ENCODE data around the gene NOC4L. TPM values are rescaled to one million over a fixed set of nuclear protein-coding genes. Genes with fewer than 3 reads are reported as not detected.

The NOC4L gene
- total RNA-seq, 1 donor from 2014 or later: 29.1 TPM

DNA sequence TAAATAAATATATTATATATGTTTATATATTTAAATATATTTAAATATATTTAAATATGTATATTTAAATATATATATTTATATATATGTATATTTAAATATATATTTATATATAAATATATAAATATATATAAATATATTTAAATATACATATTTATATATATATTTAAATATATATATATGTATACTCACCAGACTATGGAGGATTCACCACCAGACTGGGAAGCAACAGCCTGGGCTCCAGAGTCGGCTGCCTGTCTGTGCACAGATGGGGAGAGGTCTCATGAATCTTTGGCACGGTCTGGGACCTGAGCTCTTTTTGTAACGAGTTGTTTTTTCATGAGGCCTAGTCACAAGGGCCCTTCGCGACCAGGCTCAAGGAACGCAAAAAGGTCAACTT, 21.3 kb downstream of the NOC4L start:
- intact Hi-C loops (cut with micrococcal nuclease): no loop called here
- DNase-seq: no peak

DNA sequence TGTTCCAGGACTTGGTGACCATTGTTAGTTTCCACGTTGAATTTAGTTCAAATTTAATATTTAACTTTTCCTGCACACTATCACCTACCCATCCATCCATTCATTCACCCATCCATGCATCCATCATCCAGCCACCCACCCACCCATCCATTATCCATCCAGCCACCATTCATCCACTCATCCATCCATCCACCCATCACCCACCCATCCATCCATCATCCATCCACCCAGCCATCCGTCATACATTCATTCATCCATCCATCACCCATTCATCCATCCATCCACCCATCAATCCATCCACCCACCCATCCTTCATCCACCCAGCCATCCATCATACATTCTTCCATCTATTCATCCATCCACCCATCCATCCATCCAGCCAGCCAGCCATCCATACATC, 21.8 kb downstream of the NOC4L start:
- CTCF ChIA-PET: no interaction called here
- no peaks in the 10 kb centered on the region for H3K36me3 Mint-ChIP-seq (ENCODE audit: low read depth)

More for the DNA sequence above, 21.3 kb downstream of the NOC4L start:
- TF ChIP-seq, protein P1, sequence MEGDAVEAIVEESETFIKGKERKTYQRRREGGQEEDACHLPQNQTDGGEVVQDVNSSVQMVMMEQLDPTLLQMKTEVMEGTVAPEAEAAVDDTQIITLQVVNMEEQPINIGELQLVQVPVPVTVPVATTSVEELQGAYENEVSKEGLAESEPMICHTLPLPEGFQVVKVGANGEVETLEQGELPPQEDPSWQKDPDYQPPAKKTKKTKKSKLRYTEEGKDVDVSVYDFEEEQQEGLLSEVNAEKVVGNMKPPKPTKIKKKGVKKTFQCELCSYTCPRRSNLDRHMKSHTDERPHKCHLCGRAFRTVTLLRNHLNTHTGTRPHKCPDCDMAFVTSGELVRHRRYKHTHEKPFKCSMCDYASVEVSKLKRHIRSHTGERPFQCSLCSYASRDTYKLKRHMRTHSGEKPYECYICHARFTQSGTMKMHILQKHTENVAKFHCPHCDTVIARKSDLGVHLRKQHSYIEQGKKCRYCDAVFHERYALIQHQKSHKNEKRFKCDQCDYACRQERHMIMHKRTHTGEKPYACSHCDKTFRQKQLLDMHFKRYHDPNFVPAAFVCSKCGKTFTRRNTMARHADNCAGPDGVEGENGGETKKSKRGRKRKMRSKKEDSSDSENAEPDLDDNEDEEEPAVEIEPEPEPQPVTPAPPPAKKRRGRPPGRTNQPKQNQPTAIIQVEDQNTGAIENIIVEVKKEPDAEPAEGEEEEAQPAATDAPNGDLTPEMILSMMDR (IDR thresholded peaks at IDR 0.05): no peak
- CTCF ChIA-PET: no interaction called here
- ATAC-seq (ENCODE audit: low read depth): no peak
- Mint-ChIP-seq H3K4me3 (no peak overlapping the region), H3K36me3 (ENCODE audit: low read depth) (no peaks in the 10 kb centered on the region), H3K27ac (no peak overlapping the region), H3K4me1 (no peaks in the 10 kb centered on the region), H3K27me3 (no peaks in the 10 kb centered on the region), H3K9me3 (no peaks in the 10 kb centered on the region)
- POLR2A ChIA-PET: no interaction called here

DNA sequence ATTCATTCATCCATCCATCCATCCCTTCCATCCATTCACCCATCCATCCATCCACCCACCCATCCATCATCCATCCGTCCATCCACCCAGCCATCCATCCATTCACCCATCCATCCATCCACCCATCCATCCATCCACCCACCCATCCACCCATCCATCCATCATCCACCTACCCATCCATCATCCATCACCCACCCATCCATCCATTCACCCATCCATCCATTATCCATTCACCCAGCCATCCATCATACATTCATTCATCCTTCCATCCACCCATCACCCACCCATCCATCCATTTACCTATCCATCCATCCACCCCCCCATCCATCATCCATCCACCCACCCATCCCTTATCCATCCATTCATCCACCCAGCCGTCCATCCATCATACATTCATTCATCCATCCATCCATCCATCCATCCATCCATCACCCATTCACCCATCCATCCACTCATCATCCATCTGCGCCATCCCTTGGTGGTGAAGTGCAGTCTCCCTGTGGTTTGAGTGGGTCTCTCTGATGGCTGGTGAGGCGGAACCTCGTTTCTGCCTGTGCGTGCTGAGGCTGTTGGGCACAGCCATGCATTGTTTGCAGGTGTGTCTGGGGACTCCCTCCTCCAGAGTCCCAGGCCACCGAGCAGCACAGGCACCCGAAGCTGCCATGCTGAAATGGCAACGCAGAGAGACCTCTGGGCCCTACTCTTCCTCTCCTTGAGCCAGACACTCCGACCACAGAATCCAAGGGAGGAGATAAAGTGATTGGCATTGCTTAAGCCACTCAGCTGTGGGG, 22.7 kb downstream of the NOC4L start:
- ATAC-seq (ENCODE audit: low read depth): no peak
- no peak for DNase-seq
- TF ChIP-seq, protein P1 (IDR thresholded peaks at IDR 0.05): no peak
- ChIA-PET POLR2A (no interaction called here), CTCF (no interaction called here)
- intact Hi-C loops (cut with micrococcal nuclease): no loop called here
- Mint-ChIP-seq H3K4me1 (no peaks in the 10 kb centered on the region), H3K27me3 (no peaks in the 10 kb centered on the region), H3K4me3 (no peak overlapping the region), H3K9me3 (no peaks in the 10 kb centered on the region), H3K27ac (no peak overlapping the region), H3K36me3 (ENCODE audit: low read depth) (no peaks in the 10 kb centered on the region)

More for the DNA sequence above, 21.8 kb downstream of the NOC4L start:
- intact Hi-C loops (cut with micrococcal nuclease): no loop called here
- TF ChIP-seq, protein P1 (IDR thresholded peaks at IDR 0.05): no peak
- H3K4me1 Mint-ChIP-seq: no peaks in the 10 kb centered on the region
- H3K27me3 Mint-ChIP-seq: no peaks in the 10 kb centered on the region
- no peak overlapping the region for H3K27ac Mint-ChIP-seq
- ATAC-seq (ENCODE audit: low read depth) (no peak), DNase-seq (no peak)
- H3K9me3 Mint-ChIP-seq: no peaks in the 10 kb centered on the region
- no peak overlapping the region for H3K4me3 Mint-ChIP-seq
- POLR2A ChIA-PET: no interaction called here

DNA sequence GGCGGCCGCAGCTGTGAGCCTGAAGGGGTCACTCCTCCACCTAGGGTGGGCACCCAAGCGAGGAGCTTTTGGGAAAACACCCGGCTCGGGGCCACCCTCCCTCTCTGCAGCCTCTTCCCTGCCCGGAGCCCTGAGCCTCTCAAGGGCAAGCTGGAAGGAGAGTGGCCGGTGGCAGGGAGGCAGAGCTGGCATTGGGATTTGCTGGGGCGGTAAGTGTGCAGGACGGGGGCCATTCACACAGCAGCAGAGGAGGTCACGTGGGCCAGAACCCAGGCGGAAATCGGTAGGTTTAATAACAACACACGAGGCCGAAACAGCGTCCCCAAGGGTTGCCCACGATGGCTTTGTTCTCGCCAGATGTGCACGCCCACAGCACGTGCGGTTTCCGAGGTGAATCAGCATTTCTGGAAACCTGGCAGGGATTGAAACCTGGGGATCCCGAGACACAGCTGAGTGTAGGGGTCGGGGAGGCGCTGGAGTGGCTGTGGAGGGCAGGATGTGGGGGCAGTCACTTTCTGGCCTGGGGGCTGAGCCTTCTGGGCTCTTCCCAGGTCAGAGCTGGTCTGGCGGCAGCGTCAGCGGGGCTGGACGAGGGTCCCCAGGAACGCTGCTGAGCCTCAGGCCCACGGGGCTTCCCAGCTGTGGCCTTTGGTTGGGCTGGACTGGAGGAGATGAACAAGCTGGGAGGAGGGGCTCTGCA, 23.5 kb downstream of the NOC4L start:
- POLR2A ChIA-PET: no interaction called here
- Mint-ChIP-seq H3K27ac (no peak overlapping the region), H3K27me3 (peaks cover under 1% of the 10 kb centered on the region), H3K4me1 (peaks cover under 1% of the 10 kb centered on the region), H3K9me3 (no peaks in the 10 kb centered on the region), H3K4me3 (no peak overlapping the region), H3K36me3 (ENCODE audit: low read depth) (no peaks in the 10 kb centered on the region)
- no peak for ATAC-seq (ENCODE audit: low read depth)
- DNase-seq: no peak
- TF ChIP-seq, protein P1 (IDR thresholded peaks at IDR 0.05): no peak
- intact Hi-C loops (cut with micrococcal nuclease): no loop called here
- CTCF ChIA-PET: no interaction called here

DNA sequence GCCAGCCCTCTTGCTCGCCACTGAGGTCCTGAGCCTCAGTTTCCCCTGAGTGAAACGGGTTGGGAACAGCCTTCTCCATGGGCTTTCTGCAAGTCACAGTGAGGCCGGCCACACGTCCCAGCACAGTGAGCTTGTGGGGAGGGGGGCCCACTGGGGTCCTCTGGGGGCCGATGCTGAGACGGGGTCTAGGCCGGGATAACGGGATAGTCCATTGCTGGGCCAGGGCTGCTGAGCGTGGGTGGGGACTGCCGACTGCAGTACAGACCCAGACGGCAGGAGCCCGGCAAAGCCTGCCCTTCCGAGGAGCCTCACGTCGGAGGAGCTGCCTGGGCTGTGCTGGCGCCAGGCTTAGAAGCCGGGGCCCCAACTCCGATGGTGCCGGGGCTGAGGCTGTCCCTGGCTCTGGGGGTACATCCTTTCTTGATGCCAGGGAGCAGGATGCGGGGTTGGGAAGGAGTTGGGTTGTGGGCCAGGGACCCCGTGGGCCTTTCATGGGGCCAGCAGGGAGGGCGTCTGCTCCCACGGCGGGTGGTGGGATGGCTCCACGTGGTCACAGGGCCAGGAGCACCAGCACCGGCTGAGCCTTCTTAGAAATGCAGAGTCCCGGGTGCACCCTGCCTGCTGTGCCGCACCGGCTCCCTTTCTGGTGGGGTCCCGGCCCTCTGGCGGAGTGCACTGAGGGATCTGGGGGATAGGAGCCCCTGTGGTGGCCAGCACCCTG, 24.2 kb downstream of the NOC4L start:
- DNase-seq: no peak
- no peak for ATAC-seq (ENCODE audit: low read depth)
- ChIA-PET POLR2A (no interaction called here), CTCF (no interaction called here)
- no peak overlapping the region for H3K27ac Mint-ChIP-seq
- TF ChIP-seq, protein P1 (IDR thresholded peaks at IDR 0.05): no peak
- H3K4me3 Mint-ChIP-seq: no peak overlapping the region
- peaks cover 6% of the 10 kb centered on the region for H3K4me1 Mint-ChIP-seq
- peaks cover 7% of the 10 kb centered on the region for H3K27me3 Mint-ChIP-seq
- intact Hi-C loops (cut with micrococcal nuclease): no loop called here
- no peaks in the 10 kb centered on the region for H3K36me3 Mint-ChIP-seq (ENCODE audit: low read depth)
- no peaks in the 10 kb centered on the region for H3K9me3 Mint-ChIP-seq
